ENCODE data around the gene PTGFRN.

PTGFRN gene

GRCh38 chr1:116988908-116989307 lies 79.2 kb downstream of the PTGFRN start:
- DNase-seq (ENCODE audit: low spot score in 2 of 2): no peak
- Histone ChIP-seq H3K4me3 (no peak overlapping the region), H3K36me3 (replicated peaks) (peaks cover 22% of the 10 kb centered on the region), H3K9me3 (no peaks in the 10 kb centered on the region), H3K27me3 (ENCODE audit: low read depth) (no peaks in the 10 kb centered on the region), H3K4me1 (no peaks in the 10 kb centered on the region)
- in situ Hi-C loops (cut with MboI; ENCODE audit: low sequenced_read_pairs): no loop called here

- no peaks in the 10 kb centered on the region for H3K27me3 ChIP-seq (ENCODE audit: low read depth)
- in situ Hi-C loops (cut with MboI; ENCODE audit: low sequenced_read_pairs): no loop called here
- no peak overlapping the region for H3K4me3 ChIP-seq
- H3K4me1 ChIP-seq: no peaks in the 10 kb centered on the region
- peaks cover 18% of the 10 kb centered on the region for H3K36me3 ChIP-seq (replicated peaks)
- no peaks in the 10 kb centered on the region for H3K9me3 ChIP-seq
- no peak for DNase-seq (ENCODE audit: low spot score in 2 of 2)
These were observed 80.1 kb downstream of the PTGFRN start for GRCh38 chr1:116989835-116990234.

- in situ Hi-C loops (cut with MboI; ENCODE audit: low sequenced_read_pairs): no loop called here
- no peaks in the 10 kb centered on the region for H3K4me1 ChIP-seq
- DNase-seq (ENCODE audit: low spot score in 2 of 2): no peak
- H3K4me3 ChIP-seq: no peak overlapping the region
- no peaks in the 10 kb centered on the region for H3K9me3 ChIP-seq
- peaks cover 18% of the 10 kb centered on the region for H3K36me3 ChIP-seq (replicated peaks)
- H3K27me3 ChIP-seq (ENCODE audit: low read depth): no peaks in the 10 kb centered on the region
These were observed 81.0 kb downstream of the PTGFRN start for GRCh38 chr1:116990612-116991151.

- H3K4me1 ChIP-seq: no peaks in the 10 kb centered on the region
- H3K36me3 ChIP-seq (replicated peaks): peaks cover 18% of the 10 kb centered on the region
- no peak for DNase-seq (ENCODE audit: low spot score in 2 of 2)
- H3K4me3 ChIP-seq: no peak overlapping the region
- H3K9me3 ChIP-seq: no peaks in the 10 kb centered on the region
- in situ Hi-C loops (cut with MboI; ENCODE audit: low sequenced_read_pairs): no loop called here
- H3K27me3 ChIP-seq (ENCODE audit: low read depth): no peaks in the 10 kb centered on the region
These were observed 81.6 kb downstream of the PTGFRN start for GRCh38 chr1:116991171-116991845.

GRCh38 chr1:116991918-116992317 lies 82.2 kb downstream of the PTGFRN start:
- H3K27me3 ChIP-seq (ENCODE audit: low read depth): no peaks in the 10 kb centered on the region
- peaks cover 18% of the 10 kb centered on the region for H3K36me3 ChIP-seq (replicated peaks)
- no peak overlapping the region for H3K4me3 ChIP-seq
- no peaks in the 10 kb centered on the region for H3K4me1 ChIP-seq
- DNase-seq (ENCODE audit: low spot score in 2 of 2): no peak
- in situ Hi-C loops (cut with MboI; ENCODE audit: low sequenced_read_pairs): no loop called here
- no peaks in the 10 kb centered on the region for H3K9me3 ChIP-seq

- H3K4me3 ChIP-seq: no peak overlapping the region
- DNase-seq (ENCODE audit: low spot score in 2 of 2): no peak
- no peaks in the 10 kb centered on the region for H3K9me3 ChIP-seq
- H3K4me1 ChIP-seq: no peaks in the 10 kb centered on the region
- H3K27me3 ChIP-seq (ENCODE audit: low read depth): no peaks in the 10 kb centered on the region
- in situ Hi-C loops (cut with MboI; ENCODE audit: low sequenced_read_pairs): no loop called here
- peaks cover 18% of the 10 kb centered on the region for H3K36me3 ChIP-seq (replicated peaks)
These were observed 83.6 kb downstream of the PTGFRN start for GRCh38 chr1:116993286-116993685.

GRCh38 chr1:116994411-116994810 lies 84.7 kb downstream of the PTGFRN start:
- no peak for DNase-seq (ENCODE audit: low spot score in 2 of 2)
- Histone ChIP-seq H3K36me3 (replicated peaks) (peaks cover 18% of the 10 kb centered on the region), H3K9me3 (no peaks in the 10 kb centered on the region), H3K4me1 (no peaks in the 10 kb centered on the region), H3K27me3 (ENCODE audit: low read depth) (no peaks in the 10 kb centered on the region), H3K4me3 (no peak overlapping the region)
- in situ Hi-C loops (cut with MboI; ENCODE audit: low sequenced_read_pairs): no loop called here

- in situ Hi-C loops (cut with MboI; ENCODE audit: low sequenced_read_pairs): no loop called here
- Histone ChIP-seq H3K4me1 (no peaks in the 10 kb centered on the region), H3K36me3 (replicated peaks) (no peaks in the 10 kb centered on the region), H3K27me3 (ENCODE audit: low read depth) (no peaks in the 10 kb centered on the region), H3K9me3 (no peaks in the 10 kb centered on the region), H3K4me3 (no peak overlapping the region)
- DNase-seq (ENCODE audit: low spot score in 2 of 2): no peak
These were observed 87.3 kb downstream of the PTGFRN start for GRCh38 chr1:116997066-116997465.

GRCh38 chr1:116997636-116998035 lies 87.9 kb downstream of the PTGFRN start:
- Histone ChIP-seq H3K4me1 (no peaks in the 10 kb centered on the region), H3K27me3 (ENCODE audit: low read depth) (no peaks in the 10 kb centered on the region), H3K36me3 (replicated peaks) (no peaks in the 10 kb centered on the region), H3K9me3 (no peaks in the 10 kb centered on the region), H3K4me3 (no peak overlapping the region)
- in situ Hi-C loops (cut with MboI; ENCODE audit: low sequenced_read_pairs): no loop called here
- DNase-seq (ENCODE audit: low spot score in 2 of 2): no peak

- H3K36me3 ChIP-seq (replicated peaks): no peaks in the 10 kb centered on the region
- H3K27me3 ChIP-seq (ENCODE audit: low read depth): no peaks in the 10 kb centered on the region
- no peak overlapping the region for H3K4me3 ChIP-seq
- H3K9me3 ChIP-seq: no peaks in the 10 kb centered on the region
- H3K4me1 ChIP-seq: peaks cover 13% of the 10 kb centered on the region
- in situ Hi-C loops (cut with MboI; ENCODE audit: low sequenced_read_pairs): no loop called here
- no peak for DNase-seq (ENCODE audit: low spot score in 2 of 2)
These were observed 89.9 kb downstream of the PTGFRN start for GRCh38 chr1:116999596-116999995.

- DNase-seq (ENCODE audit: low spot score in 2 of 2): no peak
- H3K36me3 ChIP-seq (replicated peaks): no peaks in the 10 kb centered on the region
- in situ Hi-C loops (cut with MboI; ENCODE audit: low sequenced_read_pairs): no loop called here
- H3K4me1 ChIP-seq: peaks cover 13% of the 10 kb centered on the region
- H3K9me3 ChIP-seq: no peaks in the 10 kb centered on the region
- no peak overlapping the region for H3K4me3 ChIP-seq
- no peaks in the 10 kb centered on the region for H3K27me3 ChIP-seq (ENCODE audit: low read depth)
These were observed 90.4 kb downstream of the PTGFRN start for GRCh38 chr1:117000142-117000541.

GRCh38 chr1:117001254-117001927 lies 91.7 kb downstream of the PTGFRN start, which contains the start of gene CD101:
Gene CD101 (plus strand): TSS chr1:117001760. CDS start chr1:117001818, 58 bp downstream.
- Histone ChIP-seq H3K36me3 (replicated peaks) (no peaks in the 10 kb centered on the region), H3K9me3 (no peaks in the 10 kb centered on the region), H3K4me1 (peaks cover 13% of the 10 kb centered on the region), H3K27me3 (ENCODE audit: low read depth) (no peaks in the 10 kb centered on the region), H3K4me3 (no peak within 1 kb of the TSS)
- in situ Hi-C loops (cut with MboI; ENCODE audit: low sequenced_read_pairs): no loop called here
- no peak for DNase-seq (ENCODE audit: low spot score in 2 of 2)

GRCh38 chr1:117003223-117003875 lies 93.6 kb downstream of the PTGFRN start:
- H3K36me3 ChIP-seq (replicated peaks): no peaks in the 10 kb centered on the region
- peak; percentile 33 to 51 for DNase-seq (ENCODE audit: low spot score in 2 of 2)
- H3K4me3 ChIP-seq: no peak overlapping the region
- H3K27me3 ChIP-seq (ENCODE audit: low read depth): no peaks in the 10 kb centered on the region
- in situ Hi-C loops (cut with MboI; ENCODE audit: low sequenced_read_pairs): no loop called here
- peaks cover 13% of the 10 kb centered on the region for H3K4me1 ChIP-seq
- H3K9me3 ChIP-seq: no peaks in the 10 kb centered on the region

- in situ Hi-C loops (cut with MboI; ENCODE audit: low sequenced_read_pairs): no loop called here
- H3K4me1 ChIP-seq: peaks cover 13% of the 10 kb centered on the region
- no peaks in the 10 kb centered on the region for H3K9me3 ChIP-seq
- no peak for DNase-seq (ENCODE audit: low spot score in 2 of 2)
- no peak overlapping the region for H3K4me3 ChIP-seq
- no peaks in the 10 kb centered on the region for H3K36me3 ChIP-seq (replicated peaks)
- H3K27me3 ChIP-seq (ENCODE audit: low read depth): no peaks in the 10 kb centered on the region
These were observed 98.0 kb downstream of the PTGFRN start for GRCh38 chr1:117007719-117008013.

Data from HAP-1 (cell line).